NCI-H748 (cell line): ENCODE measurements around the gene ALG6.

Source experiments
- DNase-seq: peaks from one replicate; lab custom pipeline; 2025; ENCODE audit not compliant: unreplicated experiment; lab: John Stamatoyannopoulos, UW

Gene ALG6

DNA sequence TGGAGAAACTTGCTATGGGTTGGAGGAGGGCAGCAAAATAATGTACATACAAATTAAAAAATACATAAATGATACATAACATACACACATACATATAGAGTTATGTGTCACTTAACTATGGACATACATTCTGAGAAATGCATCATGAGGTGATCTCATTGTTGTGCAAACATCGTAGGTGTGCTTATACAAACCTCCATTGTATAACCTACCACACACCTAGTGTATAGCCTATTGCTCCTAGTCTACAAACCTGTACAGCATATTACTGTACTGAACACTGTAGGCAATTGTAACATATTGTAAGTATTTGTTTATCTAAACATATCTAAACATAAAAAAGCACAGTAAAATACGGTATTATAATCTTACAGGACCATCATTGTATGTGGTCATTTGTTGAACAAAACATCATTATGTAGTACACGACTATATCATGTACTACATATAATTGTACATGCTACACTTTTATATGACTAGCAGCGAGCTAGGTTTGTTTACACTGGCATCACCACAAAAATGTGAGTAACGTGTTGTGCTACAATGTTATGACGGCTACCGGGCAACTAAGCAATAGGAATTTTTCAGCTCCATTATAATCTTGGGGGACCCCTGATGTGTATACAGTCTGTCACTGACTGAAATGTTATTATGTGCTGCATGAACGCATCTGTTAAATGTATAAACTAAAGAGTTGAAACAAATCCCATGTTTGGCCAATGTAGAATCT, 120.1 kb downstream of the ALG6 start:
- peak; percentile 5 for DNase-seq
